GM12878 (cell line): ENCODE data around the gene ADGRG2. TPM values are rescaled to one million over a fixed set of nuclear protein-coding genes. Genes with fewer than 3 reads are reported as not detected.

Source experiments
- ATAC-seq: fragments of 200-7000 bp; cut with Tn5 transposase; 3 replicates; pipeline ENCODE4 v1.9.1; 2020; ENCODE audit warnings: mild to moderate bottlenecking, moderate library complexity
- BruUV-seq: library from RNA; stranded (reverse); fragments of 400-500 nt; replicated peaks from 2 replicates; lab custom pipeline; 2021; lab: Mats Ljungman, UMichigan
- CTCF ChIA-PET: fragments of 300-600 bp; sonication (Branson Sonifier 250); formaldehyde crosslinking; extraction: SDS; loops from one replicate; lab custom pipeline; 2021; ENCODE audit warnings: inconsistent platforms; lab: Yijun Ruan, JAX
- POLR2A ChIA-PET: fragments of 350-600 bp; formaldehyde crosslinking; extraction: SDS; loops from one replicate; lab custom pipeline; 2021; ENCODE audit warnings: inconsistent platforms; lab: Charles Lee
- RAD21 ChIA-PET: fragments of 300-600 bp; sonication (Branson Sonifier 250); formaldehyde crosslinking; loops from one replicate; lab custom pipeline; 2023; ENCODE audit warnings: antibody characterized with exemption; ENCODE audit not compliant: unreplicated experiment; lab: Charles Lee
- SMC1A ChIA-PET: fragments of 300-600 bp; sonication (Branson Sonifier 250); formaldehyde crosslinking; loops from one replicate; lab custom pipeline; 2023; ENCODE audit not compliant: unreplicated experiment, uncharacterized antibody; lab: Charles Lee
- DNase-seq: peaks from one replicate; pipeline ENCODE4 v3.0.0-alpha.2; 2011; ENCODE audit warnings: low read depth, low spot score
- FAIRE-seq: peaks from 3 replicates; lab custom pipeline; 2011; peaks lifted over from hg19 to GRCh38; lab: Jason Lieb, UNC
- H2AFZ ChIP-seq: 2 replicates; pipeline ENCODE4 v1.6.0; 2011; ENCODE audit warnings: low read depth, low read length, control low read depth; ENCODE audit not compliant: control insufficient read depth
- H3K27ac ChIP-seq: 2 replicates; pipeline ENCODE4 v1.5.1; 2011; ENCODE audit warnings: control low read depth; ENCODE audit not compliant: control insufficient read depth, insufficient read depth
- H3K27me3 ChIP-seq, 2 experiments: replicated peaks in 1 of 2; 2 replicates each; pipeline versions ENCODE4 v1.6.0 to v1.6.1; 2011; ENCODE audit warnings: low read length in 1 of 2; ENCODE audit not compliant: control insufficient read depth in 2 of 2, insufficient read depth in 2 of 2
- H3K36me3 ChIP-seq, 2 experiments: 2 replicates each; pipeline ENCODE4 v1.5.1; 2011; ENCODE audit warnings: low read length in 1 of 2; ENCODE audit not compliant: control insufficient read depth in 2 of 2, insufficient read depth in 2 of 2
- H3K4me1 ChIP-seq: 2 replicates; pipeline ENCODE4 v1.6.1; 2011; ENCODE audit warnings: mild to moderate bottlenecking, low read length, moderate library complexity, mixed read lengths; ENCODE audit not compliant: control insufficient read depth, insufficient read depth
- H3K4me2 ChIP-seq: 2 replicates; pipeline ENCODE4 v1.6.0; 2011; ENCODE audit warnings: control low read depth; ENCODE audit not compliant: control insufficient read depth, insufficient read depth
- H3K4me3 ChIP-seq: fragments of 200-600 bp; sonication (generic); 2 replicates; pipeline ENCODE4 v1.5.1; 2016
- H3K79me2 ChIP-seq: 2 replicates; pipeline ENCODE4 v1.6.0; 2011; ENCODE audit warnings: low read length; ENCODE audit not compliant: control insufficient read depth, insufficient read depth
- H3K9ac ChIP-seq: 2 replicates; pipeline ENCODE4 v1.8.0; 2011; ENCODE audit warnings: low read length, control low read depth, mixed read lengths; ENCODE audit not compliant: control insufficient read depth, insufficient read depth
- H3K9me3 ChIP-seq: replicated peaks from 3 replicates; pipeline ENCODE4 v1.5.1; 2011; ENCODE audit warnings: mild to moderate bottlenecking, low read length; ENCODE audit not compliant: control insufficient read depth, insufficient read depth
- H4K20me1 ChIP-seq: 2 replicates; pipeline ENCODE4 v1.6.0; 2011; ENCODE audit not compliant: control insufficient read depth, insufficient read depth
- BMI1 ChIP-seq: fragments of 450-650 bp; IDR thresholded peaks from 2 replicates; pipeline ENCODE4 v1.6.1; 2016; ENCODE audit warnings: mild to moderate bottlenecking, moderate library complexity, borderline replicate concordance
- CHD4 ChIP-seq: fragments of 200-600 bp; sonication (generic); IDR thresholded peaks from 2 replicates; pipeline ENCODE4 v1.6.1; 2016; ENCODE audit warnings: mild to moderate bottlenecking
- CREB1 ChIP-seq: IDR thresholded peaks from 2 replicates; pipeline ENCODE4 v1.6.1; 2012; ENCODE audit warnings: low read depth, mild to moderate bottlenecking, inconsistent platforms
- IKZF2 ChIP-seq, 2 experiments: fragments of 450-650 bp; IDR thresholded peaks; 2 replicates each; pipeline ENCODE4 v1.6.1; 2017; ENCODE audit warnings: mild to moderate bottlenecking in 2 of 2, moderate library complexity in 2 of 2
- IRF4 ChIP-seq: IDR thresholded peaks from 2 replicates; pipeline ENCODE4 v1.6.1; 2011; ENCODE audit warnings: low read depth, low read length
- NBN ChIP-seq: fragments of 450-650 bp; IDR thresholded peaks from 2 replicates; pipeline ENCODE4 v1.6.1; 2016
- NKRF ChIP-seq: fragments of 450-650 bp; conservative IDR thresholded peaks from 2 replicates; pipeline ENCODE4 v1.6.1; 2017; ENCODE audit warnings: mild to moderate bottlenecking, moderate library complexity
- POLR2A ChIP-seq: IDR thresholded peaks from 2 replicates; pipeline ENCODE4 v1.6.1; 2011; ENCODE audit warnings: low read depth, mild to moderate bottlenecking, low read length
- RAD21 ChIP-seq: IDR thresholded peaks from 2 replicates; pipeline ENCODE4 v1.6.1; 2011; ENCODE audit warnings: mild to moderate bottlenecking, low read depth, low read length, moderate library complexity; ENCODE audit not compliant: insufficient read depth
- SIN3A ChIP-seq: IDR thresholded peaks from 2 replicates; pipeline ENCODE4 v1.6.1; 2012; ENCODE audit warnings: low read depth, low read length, improper control_type of control experiment
- YY1 ChIP-seq: IDR thresholded peaks from 2 replicates; pipeline ENCODE4 v1.6.1; 2011; ENCODE audit warnings: low read depth, mild to moderate bottlenecking, low read length
- ZNF24 ChIP-seq: fragments of 450-650 bp; IDR thresholded peaks from 2 replicates; pipeline ENCODE4 v1.6.1; 2017; ENCODE audit warnings: antibody characterized with exemption, mild to moderate bottlenecking
- ZSCAN29 ChIP-seq: fragments of 450-650 bp; IDR thresholded peaks from 2 replicates; pipeline ENCODE4 v1.6.1; 2017; ENCODE audit warnings: mild to moderate bottlenecking, moderate library complexity
- WGBS: methylation state at CpG from one replicate; pipeline ENCODE4 v1.1.6; 2016; ENCODE audit warnings: low lambda C conversion rate; ENCODE audit not compliant: insufficient replicate concordance, insufficient coverage; ENCODE audit errors: missing lambda C conversion rate; 5-methylcytosine and 5-hydroxymethylcytosine counted together
- in situ Hi-C: fragments of 300-500 bp; cut with MboI; formaldehyde crosslinking; loops from 9 replicates; pipeline ENCODE4 v1.14.3; 2018; ENCODE audit warnings: mixed read lengths
- intact Hi-C: fragments of 100-400 bp; cut with micrococcal nuclease; formaldehyde crosslinking; loops from one replicate; pipeline ENCODE4 v1.14.2; 2022; ENCODE audit not compliant: unreplicated experiment
- polyA plus RNA-seq, 11 experiments: library from polyadenylated mRNA; depleted of rRNA in 4 of 11; unstranded in 6 of 11; stranded (reverse) in 5 of 11; fragments of >200 nt; fragmentation: Nextera tagmentation in 4 of 11; fragmentation: Illumina TruSeq in 1 of 11; extraction: Ambion mirVana in 4 of 11; extraction: Trizol in 1 of 11; gene quantifications; 1 replicate in 1 of 11; 2 replicates in 10 of 11; pipeline versions ENCODE4 v1.2.1 to v1.2.3, GENCODE V29; 2011 to 2016; ENCODE audit warnings: inconsistent platforms in 2 of 11, missing spikeins in 2 of 11, low read depth in 1 of 11
- total RNA-seq, 4 experiments: library from RNA; depleted of rRNA in 3 of 4; stranded (reverse); fragments of >200 nt in 3 of 4; fragmentation: Illumina TruSeq in 1 of 4; extraction: Trizol in 1 of 4; gene quantifications; 2 replicates each; pipeline versions ENCODE4 v1.2.1 to v1.2.3, GENCODE V29; 2013 to 2021

Gene ADGRG2
- total and polyA plus RNA-seq, 10 of the 15 experiments (the other 5 are each of a cell fraction or from before 2014, with no cell fraction given): 0.02 to 0.29 (median 0.05) TPM; not detected in 5

GRCh38 chrX:19019996-19020395 is 102.3 kb downstream of the ADGRG2 start:
- in situ Hi-C loops: loop anchor here (25.0 kb wide), 1 partner anchor 633 kb away; no protein-coding TSS in a partner anchor
- POLR2A ChIA-PET: no interaction called here
- intact Hi-C loops: loop anchor here (5.0 kb wide), 1 partner anchor 628 kb away; no protein-coding TSS in a partner anchor
- RAD21 ChIA-PET: no interaction called here
- no peaks in the 10 kb centered on the region for H3K4me1 ChIP-seq
- ATAC-seq (no peak), DNase-seq (no peak), FAIRE-seq (no peak)
- H3K36me3 ChIP-seq: no peaks in the 10 kb centered on the region
- H2AFZ ChIP-seq: no peak overlapping the region
- CTCF ChIA-PET: interaction anchor here (1.5 to 3.6 kb wide), 3 partner anchors 25 to 314 kb away, joined by 4 to 13 read pairs (median 4); no protein-coding TSS in a partner anchor
- TF ChIP-seq ZNF24: no peak
- TF ChIP-seq NBN: no peak
- no peak for TF ChIP-seq RAD21
- TF ChIP-seq ZSCAN29: no peak
- no peak for TF ChIP-seq IKZF2 (IDR thresholded peaks at IDR 0.05)
- TF ChIP-seq BMI1: no peak
- no peak for TF ChIP-seq POLR2A
- TF ChIP-seq CHD4: no peak
- TF ChIP-seq CREB1: no peak
- TF ChIP-seq YY1: no peak
- no peak for TF ChIP-seq IRF4
- no peak for TF ChIP-seq NKRF
- TF ChIP-seq SIN3A: no peak
- no peak overlapping the region for H3K4me2 ChIP-seq
- H3K9ac ChIP-seq: no peak overlapping the region
- no TSS peak for BruUV-seq
- H3K9me3 ChIP-seq: no peaks in the 10 kb centered on the region
- no peaks in the 10 kb centered on the region for H3K27me3 ChIP-seq
- H3K79me2 ChIP-seq: no peaks in the 10 kb centered on the region
- H4K20me1 ChIP-seq: no peaks in the 10 kb centered on the region
- no peak overlapping the region for H3K27ac ChIP-seq
- WGBS: 98% methylated on average over 2 of the region's 2 CpGs
- SMC1A ChIA-PET: no interaction called here
- H3K4me3 ChIP-seq: no peak overlapping the region
